Suprapubic skin (tissue), 4 donors: ENCODE results near the gene AKT1. TPM values are rescaled to one million over a fixed set of nuclear protein-coding genes. Genes with fewer than 3 reads are reported as not detected.

Experiments used
- DNase-seq, 2 donors: peaks; one replicate each; pipeline ENCODE4 v3.0.0-alpha.2; 2019; ENCODE audit warnings: low spot score in 2 of 2
- H3K27ac ChIP-seq: fragments of 200-600 bp; sonication (generic); one replicate; pipeline ENCODE4 v1.5.1; 2019
- H3K27me3 ChIP-seq: fragments of 200-600 bp; sonication (generic); one replicate; pipeline ENCODE4 v1.5.1; 2019
- H3K36me3 ChIP-seq: fragments of 200-600 bp; sonication (generic); one replicate; pipeline ENCODE4 v1.5.1; 2019
- H3K4me1 ChIP-seq: fragments of 200-600 bp; sonication (generic); one replicate; pipeline ENCODE4 v1.5.1; 2019
- H3K4me3 ChIP-seq: fragments of 200-600 bp; sonication (generic); one replicate; pipeline ENCODE4 v1.5.1; 2019; ENCODE audit warnings: mild to moderate bottlenecking
- H3K9me3 ChIP-seq: fragments of 200-600 bp; sonication (generic); one replicate; pipeline ENCODE4 v1.5.1; 2019
- CTCF ChIP-seq, 2 donors: fragments of 200-600 bp in 1 of 2; fragments of 450-650 bp in 1 of 2; sonication (generic) in 1 of 2; IDR thresholded peaks; one replicate each; pipeline ENCODE4 v1.5.1; 2016 to 2019; ENCODE audit warnings: antibody characterized with exemption in 2 of 2, mild to moderate bottlenecking in 1 of 2, moderate library complexity in 1 of 2
- EP300 ChIP-seq: sonication (generic); formaldehyde crosslinking; IDR thresholded peaks from one replicate; pipeline ENCODE4 v1.6.1; 2017; ENCODE audit warnings: antibody characterized with exemption
- POLR2A ChIP-seq, 2 donors: fragments of 450-650 bp; IDR thresholded peaks; one replicate each; pipeline ENCODE4 v1.6.1; 2017; ENCODE audit warnings: antibody characterized with exemption in 2 of 2, mild to moderate bottlenecking in 2 of 2, moderate library complexity in 2 of 2
- POLR2AphosphoS5 ChIP-seq, 3 donors: sonication (generic); formaldehyde crosslinking; IDR thresholded peaks; one replicate each; pipeline ENCODE4 v1.6.1; 2017; ENCODE audit warnings: antibody characterized with exemption in 3 of 3
- WGBS: methylation state at CpG from one replicate; pipeline ENCODE4 v1.1.5; 2018; 5-methylcytosine and 5-hydroxymethylcytosine counted together
- total RNA-seq, 4 donors: library from RNA; depleted of rRNA; stranded (reverse); fragments of >200 nt; gene quantifications; one replicate each; pipeline ENCODE4 v1.1.0, GENCODE V29; 2016

The AKT1 gene
- total RNA-seq, 4 donors from 2014 or later: 63.1 to 77.6 (median 70.4) TPM

- H3K9me3 ChIP-seq: no peaks in the 10 kb centered on the region
- H3K4me1 ChIP-seq: peaks cover 29% of the 10 kb centered on the region
- H3K27ac ChIP-seq: no peak within 1 kb of the TSS
- H3K4me3 ChIP-seq: peak within 1 kb of the TSS; percentile 80
- TF ChIP-seq POLR2A (IDR thresholded peaks at IDR 0.05): no peak
- peak; percentile 86 to 93 for TF ChIP-seq CTCF (IDR thresholded peaks at IDR 0.05)
- TF ChIP-seq POLR2AphosphoS5 (IDR thresholded peaks at IDR 0.05): no peak
- WGBS: under 1% methylated on average over 21 of the region's 82 CpGs
- peaks cover 13% of the 10 kb centered on the region for H3K36me3 ChIP-seq
- no peak for DNase-seq
- no peaks in the 10 kb centered on the region for H3K27me3 ChIP-seq
Measured at GRCh38 chr14:104723651-104724406, 71.7 kb downstream of the AKT1 start, which contains the start of gene ADSS1. Gene ADSS1, plus strand, starts transcription at chr14:104724229. Its CDS starts 42 bp downstream, at chr14:104724271.

- no peak overlapping the region for H3K27ac ChIP-seq
- peaks cover 29% of the 10 kb centered on the region for H3K4me1 ChIP-seq
- no peaks in the 10 kb centered on the region for H3K27me3 ChIP-seq
- H3K4me3 ChIP-seq: peak overlapping the region; percentile 80
- peaks cover 21% of the 10 kb centered on the region for H3K36me3 ChIP-seq
- 46% methylated on average over 10 of the region's 26 CpGs for WGBS
- no peak for DNase-seq
- no peaks in the 10 kb centered on the region for H3K9me3 ChIP-seq
- TF ChIP-seq POLR2A (IDR thresholded peaks at IDR 0.05): no peak
- no peak for TF ChIP-seq POLR2AphosphoS5 (IDR thresholded peaks at IDR 0.05)
- no peak for TF ChIP-seq EP300
- no peak for TF ChIP-seq CTCF (IDR thresholded peaks at IDR 0.05)
Measured at GRCh38 chr14:104722938-104723650, 72.5 kb downstream of the AKT1 start.

- no peak for DNase-seq
- peaks cover 22% of the 10 kb centered on the region for H3K36me3 ChIP-seq
- no peaks in the 10 kb centered on the region for H3K9me3 ChIP-seq
- no peaks in the 10 kb centered on the region for H3K27me3 ChIP-seq
- TF ChIP-seq EP300 (no peak), POLR2AphosphoS5 (IDR thresholded peaks at IDR 0.05) (no peak), CTCF (IDR thresholded peaks at IDR 0.05) (no peak)
- H3K27ac ChIP-seq: no peak overlapping the region
- H3K4me3 ChIP-seq: no peak overlapping the region
- peaks cover 29% of the 10 kb centered on the region for H3K4me1 ChIP-seq
- 97% methylated on average over 3 of the region's 18 CpGs for WGBS
Measured at GRCh38 chr14:104721505-104722431, 73.8 kb downstream of the AKT1 start.

Other genes with a start within 250 kb of the AKT1 start
- gene C14orf180, start 216.0 kb downstream of the AKT1 start, total RNA-seq: 1 to 10 TPM in 1 of 4 donors, under 1 TPM in 1, not detected in 2; 0.30 to 3.9 TPM
- gene TMEM179, start 191.0 kb downstream of the AKT1 start, total RNA-seq: not detected
- gene INF2, start 106.1 kb downstream of the AKT1 start, total RNA-seq: 100 to 1,000 TPM in 1 of 4 donors, 10 to 100 TPM in 3; 52.1 to 126 (median 81.8) TPM
- gene ADSS1, start 71.5 kb downstream of the AKT1 start, total RNA-seq: 10 to 100 TPM in 2 of 4 donors, 1 to 10 TPM in 2; 2.8 to 12.4 (median 9.0) TPM
- gene SIVA1, start 42.6 kb downstream of the AKT1 start, total RNA-seq: 100 to 1,000 TPM in 3 of 4 donors, 10 to 100 TPM in 1; 94.0 to 159 (median 142) TPM
- gene ZBTB42, start 5.4 kb upstream of the AKT1 start, total RNA-seq: 1 to 10 TPM; 3.7 to 9.8 (median 7.8) TPM
- 10 to 100 TPM; 53.3 to 70.1 (median 60.4) TPM for gene CEP170B, start 69.5 kb upstream of the AKT1 start, total RNA-seq
- under 1 TPM in 1 of 4 donors, not detected in 3; 0.16 TPM for gene PLD4, start 129.1 kb upstream of the AKT1 start, total RNA-seq
- gene AHNAK2, start 182.6 kb upstream of the AKT1 start, total RNA-seq: 100 to 1,000 TPM; 829 to 975 (median 858) TPM
- 10 to 100 TPM in 2 of 4 donors, 1 to 10 TPM in 2; 6.3 to 10.9 (median 9.1) TPM for gene CLBA1, start 190.0 kb upstream of the AKT1 start, total RNA-seq
- gene CDCA4, start 225.3 kb upstream of the AKT1 start, total RNA-seq: 10 to 100 TPM; 27.7 to 38.6 (median 35.8) TPM